Measurements from ENCODE around the gene SUSD2. TPM values are rescaled to one million over a fixed set of nuclear protein-coding genes. Genes with fewer than 3 reads are reported as not detected.
A peak's percentile ranks its signal among the peaks of the same experiment; 100 is the strongest.

Gene SUSD2
- total and polyA plus RNA-seq, 2 of the 4 experiments (the other 2 are of a cell fraction) = 0.18 to 1.6 TPM

GRCh38 chr22:24177045-24177444 lies 4.2 kb upstream of the SUSD2 start:
- H2BK15ac ChIP-seq (ENCODE audit: low read depth, low read length) = no peak overlapping the region
- in situ Hi-C loops (cut with MboI; ENCODE audit: low sequenced_read_pairs) = no loop called here
- H2AK9ac ChIP-seq (replicated peaks; ENCODE audit: low read depth, low read length, poor library complexity) = peak overlapping the region; percentile 52
- H3K9ac ChIP-seq (ENCODE audit: low read depth, low read length) = no peak overlapping the region
- TF ChIP-seq MXI1 (IDR thresholded peaks at IDR 0.05; ENCODE audit: borderline replicate concordance, low read depth, low read length) (no peak), MAZ (IDR thresholded peaks at IDR 0.05; ENCODE audit: borderline replicate concordance, low read depth, low read length) (no peak), NFE2L2 (IDR thresholded peaks at IDR 0.05; ENCODE audit: low read depth, low read length) (no peak), USF2 (IDR thresholded peaks at IDR 0.05; ENCODE audit: low read depth, low read length) (no peak), MAFK (IDR thresholded peaks at IDR 0.05; ENCODE audit: low read depth, low read length) (no peak), CHD1 (IDR thresholded peaks at IDR 0.05; ENCODE audit: low read depth, low read length) (no peak), FOS (IDR thresholded peaks at IDR 0.05; ENCODE audit: low read depth, low read length) (no peak), SMC3 (IDR thresholded peaks at IDR 0.05; ENCODE audit: low read depth, low read length) (no peak)
- ChIA-PET POLR2A (ENCODE audit: unreplicated experiment) (no interaction called here), CTCF (no interaction called here)
- H3K27ac ChIP-seq (ENCODE audit: insufficient read depth, low read length) = no peak overlapping the region
- no peak overlapping the region for H2AK5ac ChIP-seq (ENCODE audit: low read depth, low read length)
- no peaks in the 10 kb centered on the region for H3K9me1 ChIP-seq (ENCODE audit: insufficient read depth, low read length)
- H3K4ac ChIP-seq (ENCODE audit: low read depth, low read length) = no peak overlapping the region
- ATAC-seq (ENCODE audit: low read depth) = no peak
- no peak overlapping the region for H2BK20ac ChIP-seq (ENCODE audit: low read depth, low read length)
- H3K4me2 ChIP-seq (ENCODE audit: low read depth, low read length) = no peak overlapping the region
- no peaks in the 10 kb centered on the region for H3K27me3 ChIP-seq (ENCODE audit: control insufficient read depth, insufficient read depth, low read length)
- no peak overlapping the region for H4K91ac ChIP-seq (ENCODE audit: insufficient read depth, low read depth, low read length)
- H4K20me1 ChIP-seq (ENCODE audit: insufficient read depth, low read length) = peaks cover 19% of the 10 kb centered on the region; the same call in 1 of the 2 replicates
- H2BK120ac ChIP-seq (ENCODE audit: low read depth, low read length) = no peak overlapping the region
- H3K4me3 ChIP-seq (ENCODE audit: insufficient read depth, low read depth, low read length) = no peak overlapping the region
- no peaks in the 10 kb centered on the region for H3K4me1 ChIP-seq (ENCODE audit: control insufficient read depth, insufficient read depth, low read length)
- no TSS peak for BruUV-seq (replicated peaks)
- WGBS, 2 experiments (ENCODE audit: extremely low coverage in 2 of 2, insufficient read length in 1 of 2) = no CpG with 5 or more reads among the region's 5 CpGs
- dilution Hi-C loops (cut with HindIII; ENCODE audit: low sequenced_read_pairs, unreplicated experiment) = no loop called here
- intact Hi-C loops (cut with micrococcal nuclease) = loop anchor here (10.0 kb wide), 1 partner anchor 192 kb away; the partner anchor contains the start of gene GSTT2
- H2BK5ac ChIP-seq (ENCODE audit: low read depth, low read length, poor library complexity, severe bottlenecking) = no peak overlapping the region
- no peak overlapping the region for H2AFZ ChIP-seq (replicated peaks; ENCODE audit: low read length, poor library complexity)
- no peak for DNase-seq
- H4K8ac ChIP-seq (ENCODE audit: low read depth in 2 of 2, low read length in 2 of 2) = no peak overlapping the region
- no peaks in the 10 kb centered on the region for H3K9me3 ChIP-seq (ENCODE audit: control insufficient read depth, insufficient read depth, low read length)
- H3K36me3 ChIP-seq (ENCODE audit: control insufficient read depth, insufficient read depth, low read length) = peaks cover 33% of the 10 kb centered on the region
- H3K14ac ChIP-seq (replicated peaks; ENCODE audit: low read depth, low read length) = no peak overlapping the region
- H3K79me1 ChIP-seq (ENCODE audit: low read depth in 1 of 2, low read length in 2 of 2) = peaks cover 0 to 7% of the 10 kb centered on the region in 2 experiments; a peak in 2 of 4 replicates
- no peak overlapping the region for H3K18ac ChIP-seq (ENCODE audit: low read depth, low read length)
- H4K5ac ChIP-seq (ENCODE audit: low read depth, low read length) = no peak overlapping the region
- H3K56ac ChIP-seq (ENCODE audit: extremely low read depth, insufficient read depth, low read length) = no peak overlapping the region
- no peak overlapping the region for H3K23ac ChIP-seq (ENCODE audit: low read depth, low read length)

Measured in IMR-90 (cell line).